B cell (primary cell): Measurements from ENCODE around the gene EXOC7. TPM values are rescaled to one million over a fixed set of nuclear protein-coding genes. Genes with fewer than 3 reads are reported as not detected.
A peak's percentile ranks its signal among the peaks of the same experiment; 100 is the strongest.

Experiments
- ATAC-seq: fragments of 200-7000 bp; cut with Tn5 transposase; one replicate; pipeline ENCODE4 v1.10.0; 2021; ENCODE audit warnings: low read depth, mild to moderate bottlenecking, moderate number of reproducible peaks, moderate library complexity
- CTCF ChIA-PET: fragments of 350-600 bp; sonication (Branson Sonifier 250); formaldehyde crosslinking; loops from one replicate; lab custom pipeline; 2021; ENCODE audit warnings: antibody characterized with exemption, inconsistent platforms; lab: Charles Lee
- POLR2A ChIA-PET: fragments of 350-600 bp; sonication (Branson Sonifier 250); formaldehyde crosslinking; loops from one replicate; lab custom pipeline; 2021; ENCODE audit warnings: antibody characterized with exemption; lab: Charles Lee
- DNase-seq: peaks from one replicate; pipeline ENCODE4 v3.0.0; 2013
- H2AFZ ChIP-seq: 2 replicates; pipeline ENCODE4 v1.6.1; 2012; ENCODE audit warnings: mild to moderate bottlenecking, low read depth, low read length; ENCODE audit not compliant: insufficient read depth, poor library complexity, severe bottlenecking
- H3K27ac ChIP-seq, 2 donors: 1 replicate in 1 of 2; 2 replicates in 1 of 2; pipeline ENCODE4 v1.5.1; 2012 to 2013; ENCODE audit warnings: low read length in 2 of 2, mild to moderate bottlenecking in 2 of 2, moderate library complexity in 1 of 2
- H3K27me3 ChIP-seq, 4 experiments: fragments of 200-600 bp in 1 of 4; sonication (generic) in 1 of 4; replicated peaks in 1 of 4; 1 replicate in 2 of 4; 2 replicates in 2 of 4; pipeline versions ENCODE4 v1.6.1 to v1.7.0; 2013 to 2016; ENCODE audit warnings: low read length in 3 of 4, mild to moderate bottlenecking in 2 of 4, mixed read lengths in 1 of 4, moderate library complexity in 1 of 4; ENCODE audit not compliant: insufficient read depth in 4 of 4, control insufficient read depth in 3 of 4; ENCODE audit errors: control extremely low read depth in 1 of 4
- H3K36me3 ChIP-seq, 2 experiments: replicated peaks in 1 of 2; 1 replicate in 1 of 2; 2 replicates in 1 of 2; pipeline versions ENCODE4 v1.6.1 to v1.7.1; 2013; ENCODE audit warnings: low read length in 1 of 2; ENCODE audit not compliant: insufficient read depth in 2 of 2, control insufficient read depth in 1 of 2; ENCODE audit errors: control extremely low read depth in 1 of 2, extremely low read depth in 1 of 2
- H3K4me1 ChIP-seq, 2 donors: fragments of 200-600 bp in 1 of 2; sonication (generic) in 1 of 2; 1 replicate in 1 of 2; 2 replicates in 1 of 2; pipeline versions ENCODE4 v1.5.1 to v1.6.1; 2013 to 2017; ENCODE audit warnings: low read length in 2 of 2; ENCODE audit not compliant: control insufficient read depth in 2 of 2, insufficient read depth in 2 of 2
- H3K4me2 ChIP-seq: replicated peaks from 2 replicates; pipeline ENCODE3; 2012; ENCODE audit warnings: mild to moderate bottlenecking, low read depth, low read length; ENCODE audit not compliant: poor library complexity, severe bottlenecking
- H3K4me3 ChIP-seq, 5 experiments: fragments of 200-600 bp in 1 of 5; sonication (generic) in 1 of 5; 1 replicate in 3 of 5; 2 replicates in 2 of 5; pipeline versions ENCODE4 v1.5.1 to v1.7.0; 2011 to 2016; ENCODE audit warnings: low read length in 4 of 5, mild to moderate bottlenecking in 4 of 5, low read depth in 2 of 5, control low read depth in 1 of 5, moderate library complexity in 1 of 5; ENCODE audit not compliant: insufficient read depth in 1 of 5; ENCODE audit errors: control extremely low read depth in 1 of 5, extremely low read depth in 1 of 5
- H3K79me2 ChIP-seq: fragments of 200-600 bp; sonication (generic); one replicate; pipeline ENCODE4 v1.6.0; 2016; ENCODE audit warnings: low read length; ENCODE audit not compliant: control insufficient read depth, insufficient read depth
- H3K9ac ChIP-seq: fragments of 200-600 bp; sonication (generic); 2 replicates; pipeline ENCODE4 v1.6.1; 2017; ENCODE audit warnings: mild to moderate bottlenecking, low read length, moderate library complexity
- H3K9me3 ChIP-seq, 3 donors: one replicate each; pipeline versions ENCODE4 v1.6.1 to v1.7.1; 2013; ENCODE audit warnings: low read length in 2 of 3; ENCODE audit not compliant: control insufficient read depth in 2 of 3, insufficient read depth in 1 of 3; ENCODE audit errors: control extremely low read depth in 1 of 3
- H4K20me1 ChIP-seq: 2 replicates; pipeline ENCODE4 v1.6.0; 2012; ENCODE audit warnings: mild to moderate bottlenecking, low read length; ENCODE audit not compliant: insufficient read depth, control insufficient read depth, poor library complexity, severe bottlenecking
- H3K27ac Mint-ChIP-seq: one replicate; pipeline ENCODE4 v1.8.0; 2021; ENCODE audit warnings: mixed read lengths
- H3K27me3 Mint-ChIP-seq: one replicate; pipeline ENCODE4 v1.8.0; 2021; ENCODE audit warnings: mixed read lengths
- H3K4me1 Mint-ChIP-seq: one replicate; pipeline ENCODE4 v1.8.0; 2021; ENCODE audit warnings: mixed read lengths
- H3K4me3 Mint-ChIP-seq: one replicate; pipeline ENCODE4 v1.8.0; 2021; ENCODE audit warnings: mixed read lengths
- H3K9me3 Mint-ChIP-seq: one replicate; pipeline ENCODE4 v1.8.0; 2022; ENCODE audit warnings: mixed read lengths; ENCODE audit not compliant: insufficient read depth
- EZH2 ChIP-seq: IDR thresholded peaks from 2 replicates; pipeline ENCODE4 v1.6.1; 2012; ENCODE audit warnings: borderline replicate concordance, low read depth, mild to moderate bottlenecking, moderate library complexity, low read length; ENCODE audit not compliant: insufficient read depth, poor library complexity, severe bottlenecking
- WGBS: methylation state at CpG from one replicate; pipeline ENCODE4 v1.1.5; 2013; ENCODE audit warnings: missing lambda C conversion rate; ENCODE audit not compliant: insufficient coverage; 5-methylcytosine and 5-hydroxymethylcytosine counted together
- intact Hi-C: fragments of 100-400 bp; cut with micrococcal nuclease; formaldehyde crosslinking; loops from one replicate; pipeline ENCODE4 v1.10.0; 2022
- polyA plus RNA-seq: library from polyadenylated mRNA; depleted of rRNA; stranded (reverse); fragments of >200 nt; gene quantifications from 2 replicates; pipeline ENCODE4 v1.2.3, GENCODE V29; 2012
- total RNA-seq, 2 donors: library from RNA; stranded (reverse); fragments of 120-200 nt in 1 of 2; gene quantifications; 1 replicate in 1 of 2; 2 replicates in 1 of 2; pipeline versions ENCODE4 v1.2.3 to v1.2.4, GENCODE V29; 2013 to 2022
- TF ChIP-seq, protein P1 (sequence below): fragments of 200-600 bp; IDR thresholded peaks from one replicate; pipeline ENCODE4 v1.8.0; 2022; ENCODE audit warnings: antibody characterized with exemption, mild to moderate bottlenecking

EXOC7 gene
- total and polyA plus RNA-seq, 2 donors (not counting 1 experiment from before 2014, with no cell fraction given): 105 to 194 TPM

DNA sequence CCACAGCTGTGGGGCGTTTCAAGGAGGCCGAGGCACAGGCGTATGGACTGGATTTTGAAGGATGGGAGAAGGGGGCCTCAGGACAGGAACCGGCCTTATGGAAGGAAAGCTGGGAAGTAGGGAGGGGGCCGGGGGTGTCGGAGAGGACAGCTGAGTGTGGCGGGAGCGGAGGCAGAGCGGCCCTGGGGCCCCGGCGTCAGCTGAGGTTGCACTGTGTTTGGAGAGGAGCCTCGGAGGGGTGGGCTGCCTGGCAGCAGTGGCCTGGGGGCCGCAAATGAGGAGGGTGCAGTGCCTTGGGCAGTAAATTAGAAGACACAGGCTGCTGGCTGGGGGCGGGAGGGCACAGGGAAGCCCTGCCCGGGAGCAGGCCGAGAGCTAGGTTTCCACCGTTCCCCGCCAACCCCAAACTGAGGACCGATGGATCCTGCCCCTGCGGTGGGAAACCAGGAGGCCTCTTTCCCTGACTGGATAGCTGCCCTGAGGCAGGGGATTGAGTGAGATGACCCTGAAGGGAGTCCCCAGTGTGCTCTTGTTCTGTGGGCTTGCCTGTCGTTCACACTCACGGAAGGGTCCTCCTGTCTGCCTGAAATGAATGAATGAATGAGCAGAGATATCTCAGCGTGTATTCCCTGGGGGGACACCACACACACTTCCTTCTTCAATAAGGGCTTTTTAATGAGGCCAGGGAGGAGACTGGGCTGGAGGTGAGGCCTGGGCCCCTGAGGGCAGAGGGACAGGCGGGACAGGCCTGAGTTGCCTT, 19.0 kb upstream of the EXOC7 start:
- TF ChIP-seq EZH2: no peak
- TF ChIP-seq, protein P1, sequence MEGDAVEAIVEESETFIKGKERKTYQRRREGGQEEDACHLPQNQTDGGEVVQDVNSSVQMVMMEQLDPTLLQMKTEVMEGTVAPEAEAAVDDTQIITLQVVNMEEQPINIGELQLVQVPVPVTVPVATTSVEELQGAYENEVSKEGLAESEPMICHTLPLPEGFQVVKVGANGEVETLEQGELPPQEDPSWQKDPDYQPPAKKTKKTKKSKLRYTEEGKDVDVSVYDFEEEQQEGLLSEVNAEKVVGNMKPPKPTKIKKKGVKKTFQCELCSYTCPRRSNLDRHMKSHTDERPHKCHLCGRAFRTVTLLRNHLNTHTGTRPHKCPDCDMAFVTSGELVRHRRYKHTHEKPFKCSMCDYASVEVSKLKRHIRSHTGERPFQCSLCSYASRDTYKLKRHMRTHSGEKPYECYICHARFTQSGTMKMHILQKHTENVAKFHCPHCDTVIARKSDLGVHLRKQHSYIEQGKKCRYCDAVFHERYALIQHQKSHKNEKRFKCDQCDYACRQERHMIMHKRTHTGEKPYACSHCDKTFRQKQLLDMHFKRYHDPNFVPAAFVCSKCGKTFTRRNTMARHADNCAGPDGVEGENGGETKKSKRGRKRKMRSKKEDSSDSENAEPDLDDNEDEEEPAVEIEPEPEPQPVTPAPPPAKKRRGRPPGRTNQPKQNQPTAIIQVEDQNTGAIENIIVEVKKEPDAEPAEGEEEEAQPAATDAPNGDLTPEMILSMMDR: no peak
- 95% methylated on average over 18 of the region's 24 CpGs for WGBS
- Mint-ChIP-seq H3K27ac (peak overlapping the region; percentile 53), H3K27me3 (peaks cover 2% of the 10 kb centered on the region), H3K4me1 (peaks cover 16% of the 10 kb centered on the region), H3K4me3 (peak overlapping the region; percentile 71), H3K9me3 (no peaks in the 10 kb centered on the region)
- intact Hi-C loops: no loop called here
- peak; percentile 18 for ATAC-seq
- Histone ChIP-seq H3K4me3 (no peak overlapping the region), H3K9me3 (no peaks in the 10 kb centered on the region), H3K27me3 (peaks cover 0 to 6% (median 0%) of the 10 kb centered on the region in 4 experiments), H3K27ac (no peak overlapping the region), H3K4me1 (peaks cover 18 to 21% of the 10 kb centered on the region in 2 donors), H2AFZ (peak overlapping the region; percentile 85), H4K20me1 (no peaks in the 10 kb centered on the region), H3K9ac (no peak overlapping the region), H3K4me2 (peak overlapping the region; percentile 99), H3K79me2 (no peaks in the 10 kb centered on the region), H3K36me3 (no peaks in the 10 kb centered on the region)
- POLR2A ChIA-PET: interaction anchor here (1.8 kb wide), 1 partner anchor 152 kb away, joined by 5 read pairs; no protein-coding TSS in a partner anchor
- CTCF ChIA-PET: interaction anchor here (0.5 to 16.8 kb wide), 11 partner anchors 18 to 178 kb away, joined by 3 to 435 read pairs (median 4); partner anchors contain the start of gene FOXJ1
- peak; percentile 50 for DNase-seq

DNA sequence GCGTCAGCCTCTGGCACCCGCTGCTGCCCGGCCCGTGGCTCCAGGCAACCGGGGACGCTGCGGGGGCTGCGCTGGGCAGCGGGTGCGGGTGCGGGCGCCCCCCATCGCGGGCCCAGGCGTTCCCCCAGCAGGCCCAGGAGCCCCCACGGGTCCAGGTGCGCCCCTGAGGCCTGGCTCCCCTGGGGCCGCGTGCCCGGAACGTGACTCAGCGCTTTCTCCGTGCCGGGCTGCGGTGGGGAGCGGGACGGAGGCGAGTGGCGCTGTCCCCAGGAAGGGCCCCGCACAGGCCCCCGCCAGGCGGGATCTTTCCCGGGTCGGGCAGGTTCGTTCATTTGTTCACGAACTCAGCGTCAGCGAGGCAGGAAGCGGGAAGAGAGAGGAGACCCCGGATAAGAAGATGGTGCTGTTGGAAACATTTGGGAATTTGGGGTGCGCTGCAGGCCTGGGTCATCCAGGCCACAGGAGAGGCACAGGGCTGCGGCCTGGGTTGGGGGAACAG, 18.4 kb upstream of the EXOC7 start:
- no peaks in the 10 kb centered on the region for H3K79me2 ChIP-seq
- no peak for TF ChIP-seq EZH2
- TF ChIP-seq, protein P1: no peak
- no peaks in the 10 kb centered on the region for H4K20me1 ChIP-seq
- H3K4me1 Mint-ChIP-seq: peaks cover 16% of the 10 kb centered on the region
- intact Hi-C loops: loop anchor here (1.0 kb wide), 4 partner anchors 19 to 177 kb away; partner anchors contain the start of gene FOXJ1
- ATAC-seq: peak; percentile 11
- H3K27ac Mint-ChIP-seq: peak overlapping the region; percentile 53
- peak; percentile 49 for DNase-seq
- H3K9me3 ChIP-seq: no peaks in the 10 kb centered on the region
- H3K27ac ChIP-seq: no peak overlapping the region
- H3K27me3 ChIP-seq: peaks cover 0 to 6% (median 0%) of the 10 kb centered on the region in 4 experiments
- H2AFZ ChIP-seq: peak overlapping the region; percentile 85
- H3K36me3 ChIP-seq: no peaks in the 10 kb centered on the region
- POLR2A ChIA-PET: interaction anchor here (0.6 to 1.0 kb wide), 2 partner anchors 59 to 154 kb away, joined by 3 read pairs; no protein-coding TSS in a partner anchor
- peak overlapping the region; percentile 71 for H3K4me3 Mint-ChIP-seq
- WGBS: 16% methylated on average over 42 of the region's 42 CpGs
- CTCF ChIA-PET: interaction anchor here (0.5 to 16.8 kb wide), 20 partner anchors 9 to 1408 kb away, joined by 3 to 435 read pairs (median 4); no protein-coding TSS in a partner anchor
- no peaks in the 10 kb centered on the region for H3K9me3 Mint-ChIP-seq
- peaks cover 2% of the 10 kb centered on the region for H3K27me3 Mint-ChIP-seq
- H3K4me1 ChIP-seq: peaks cover 18 to 21% of the 10 kb centered on the region in 2 donors
- peak overlapping the region in 4 of 5 experiments; percentile 32 to 66 (median 50) for H3K4me3 ChIP-seq
- peak overlapping the region; percentile 99 for H3K4me2 ChIP-seq
- peak overlapping the region; percentile 70 for H3K9ac ChIP-seq
